ENCODE measurements around the gene ALDH6A1. TPM values are rescaled to one million over a fixed set of nuclear protein-coding genes. Genes with fewer than 3 reads are reported as not detected.

ALDH6A1 gene
- total and polyA plus RNA-seq, 2 donors (not counting 1 experiment from before 2014, with no cell fraction given) = 2.8 to 16.7 TPM

DNA sequence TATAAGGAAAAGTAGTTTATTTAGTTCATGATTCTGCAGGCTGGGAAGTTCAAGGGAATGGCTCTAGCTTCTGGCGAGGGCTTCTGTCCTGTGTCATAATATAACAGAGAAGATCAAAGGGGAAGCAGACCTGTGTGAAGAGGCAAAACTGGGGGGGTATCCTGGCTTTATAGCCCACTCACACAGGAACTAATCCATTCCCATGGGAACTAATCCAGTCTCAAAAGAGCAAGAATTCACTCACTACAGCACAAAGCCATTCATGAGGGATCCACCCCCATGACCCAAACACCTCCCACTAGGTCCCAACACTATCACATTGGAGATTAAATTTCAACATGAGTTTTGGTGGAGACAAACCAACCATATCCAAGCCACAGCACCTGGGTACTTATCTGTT, 6.9 kb downstream of the ALDH6A1 start:
- H3K4me2 ChIP-seq (replicated peaks; ENCODE audit: low read depth, low read length, poor library complexity, severe bottlenecking) = no peak overlapping the region
- H3K9ac ChIP-seq (ENCODE audit: low read length) = no peak overlapping the region
- H3K36me3 ChIP-seq (replicated peaks in 1 of 2; ENCODE audit: control extremely low read depth in 1 of 2, control insufficient read depth in 1 of 2, extremely low read depth in 1 of 2, insufficient read depth in 2 of 2, low read length in 1 of 2) = peaks cover 0 to 3% of the 10 kb centered on the region in 2 experiments
- ChIA-PET CTCF (interaction anchor here (0.8 kb wide), 1 partner anchor 138 kb away, joined by 3 read pairs; no protein-coding TSS in a partner anchor), POLR2A (no interaction called here)
- no peaks in the 10 kb centered on the region for H3K9me3 ChIP-seq (ENCODE audit: control extremely low read depth in 1 of 3, control insufficient read depth in 2 of 3, insufficient read depth in 1 of 3, low read length in 2 of 3)
- TF ChIP-seq EZH2 (IDR thresholded peaks at IDR 0.05; ENCODE audit: borderline replicate concordance, insufficient read depth, low read depth, low read length, poor library complexity, severe bottlenecking) = no peak
- TF ChIP-seq, protein P1, sequence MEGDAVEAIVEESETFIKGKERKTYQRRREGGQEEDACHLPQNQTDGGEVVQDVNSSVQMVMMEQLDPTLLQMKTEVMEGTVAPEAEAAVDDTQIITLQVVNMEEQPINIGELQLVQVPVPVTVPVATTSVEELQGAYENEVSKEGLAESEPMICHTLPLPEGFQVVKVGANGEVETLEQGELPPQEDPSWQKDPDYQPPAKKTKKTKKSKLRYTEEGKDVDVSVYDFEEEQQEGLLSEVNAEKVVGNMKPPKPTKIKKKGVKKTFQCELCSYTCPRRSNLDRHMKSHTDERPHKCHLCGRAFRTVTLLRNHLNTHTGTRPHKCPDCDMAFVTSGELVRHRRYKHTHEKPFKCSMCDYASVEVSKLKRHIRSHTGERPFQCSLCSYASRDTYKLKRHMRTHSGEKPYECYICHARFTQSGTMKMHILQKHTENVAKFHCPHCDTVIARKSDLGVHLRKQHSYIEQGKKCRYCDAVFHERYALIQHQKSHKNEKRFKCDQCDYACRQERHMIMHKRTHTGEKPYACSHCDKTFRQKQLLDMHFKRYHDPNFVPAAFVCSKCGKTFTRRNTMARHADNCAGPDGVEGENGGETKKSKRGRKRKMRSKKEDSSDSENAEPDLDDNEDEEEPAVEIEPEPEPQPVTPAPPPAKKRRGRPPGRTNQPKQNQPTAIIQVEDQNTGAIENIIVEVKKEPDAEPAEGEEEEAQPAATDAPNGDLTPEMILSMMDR (IDR thresholded peaks at IDR 0.05) = no peak
- no peak for ATAC-seq (ENCODE audit: low read depth)
- no peaks in the 10 kb centered on the region for H3K27me3 ChIP-seq (replicated peaks in 1 of 4; ENCODE audit: control extremely low read depth in 1 of 4, control insufficient read depth in 3 of 4, insufficient read depth in 4 of 4, low read length in 3 of 4)
- Mint-ChIP-seq H3K27ac (no peak overlapping the region), H3K9me3 (ENCODE audit: insufficient read depth) (no peaks in the 10 kb centered on the region), H3K4me1 (no peaks in the 10 kb centered on the region), H3K27me3 (no peaks in the 10 kb centered on the region), H3K4me3 (no peak overlapping the region)
- H3K79me2 ChIP-seq (ENCODE audit: control insufficient read depth, insufficient read depth, low read length) = peaks cover 11% of the 10 kb centered on the region
- H2AFZ ChIP-seq (ENCODE audit: insufficient read depth, low read depth, low read length, poor library complexity, severe bottlenecking) = no peak overlapping the region
- H3K27ac ChIP-seq (ENCODE audit: low read length in 2 of 2) = no peak overlapping the region
- H3K4me3 ChIP-seq (ENCODE audit: control extremely low read depth in 1 of 5, extremely low read depth in 1 of 5, insufficient read depth in 1 of 5, low read depth in 2 of 5, low read length in 4 of 5) = no peak overlapping the region
- intact Hi-C loops (cut with micrococcal nuclease) = no loop called here
- no peak for DNase-seq
- WGBS (ENCODE audit: insufficient coverage) = no CpG with 5 or more reads among the region's 1 CpG
- H3K4me1 ChIP-seq (ENCODE audit: control insufficient read depth in 2 of 2, insufficient read depth in 2 of 2, low read length in 2 of 2) = no peaks in the 10 kb centered on the region
- H4K20me1 ChIP-seq (ENCODE audit: control insufficient read depth, insufficient read depth, low read length, poor library complexity, severe bottlenecking) = no peaks in the 10 kb centered on the region

DNA sequence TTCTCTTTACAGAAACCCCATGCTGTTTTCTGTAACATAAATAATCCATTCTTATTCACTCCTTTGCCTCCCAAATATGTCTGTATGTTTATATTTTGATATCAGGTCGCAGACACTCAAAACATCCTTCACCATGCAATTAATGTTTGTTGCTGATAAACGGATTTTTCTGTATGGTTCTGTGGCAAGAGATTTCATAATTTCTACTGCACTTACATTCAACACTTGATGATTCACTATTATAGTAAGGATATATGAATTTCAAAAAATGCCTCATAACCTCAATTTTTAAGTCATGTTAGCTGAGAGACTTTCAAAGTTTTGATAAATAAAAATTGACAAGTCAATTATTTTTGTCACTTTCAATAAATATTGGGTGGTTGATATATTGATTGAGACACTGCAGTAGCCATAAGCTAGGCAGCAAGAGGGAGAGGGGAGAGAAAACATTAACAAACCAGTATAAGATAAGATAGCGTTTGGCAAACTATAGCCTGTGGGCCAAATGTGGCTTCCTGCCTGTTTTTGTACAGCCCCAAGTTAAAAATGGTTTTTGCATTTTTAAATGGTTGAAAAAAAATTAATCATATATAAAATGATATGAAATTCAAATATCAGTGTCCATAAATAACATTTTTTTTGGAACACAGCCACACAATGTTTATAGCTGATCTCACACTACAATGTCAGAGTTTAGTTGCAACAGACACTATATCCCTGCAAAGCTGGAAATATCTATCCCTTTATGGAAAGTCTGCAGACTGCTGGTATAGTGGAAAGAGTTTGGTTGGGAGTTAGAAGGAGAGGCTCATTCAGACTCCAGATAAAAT, 18.3 kb downstream of the ALDH6A1 start:
- Histone ChIP-seq H3K9ac (ENCODE audit: low read length) (no peak overlapping the region), H2AFZ (ENCODE audit: insufficient read depth, low read depth, low read length, poor library complexity, severe bottlenecking) (no peak overlapping the region), H3K4me1 (ENCODE audit: control insufficient read depth in 2 of 2, insufficient read depth in 2 of 2, low read length in 2 of 2) (no peaks in the 10 kb centered on the region), H3K4me3 (ENCODE audit: control extremely low read depth in 1 of 5, extremely low read depth in 1 of 5, insufficient read depth in 1 of 5, low read depth in 2 of 5, low read length in 4 of 5) (no peak overlapping the region), H3K4me2 (replicated peaks; ENCODE audit: low read depth, low read length, poor library complexity, severe bottlenecking) (no peak overlapping the region), H3K79me2 (ENCODE audit: control insufficient read depth, insufficient read depth, low read length) (no peaks in the 10 kb centered on the region), H3K36me3 (replicated peaks in 1 of 2; ENCODE audit: control extremely low read depth in 1 of 2, control insufficient read depth in 1 of 2, extremely low read depth in 1 of 2, insufficient read depth in 2 of 2, low read length in 1 of 2) (peaks cover 5 to 37% of the 10 kb centered on the region in 2 experiments), H3K27me3 (replicated peaks in 1 of 4; ENCODE audit: control extremely low read depth in 1 of 4, control insufficient read depth in 3 of 4, insufficient read depth in 4 of 4, low read length in 3 of 4) (no peaks in the 10 kb centered on the region), H4K20me1 (ENCODE audit: control insufficient read depth, insufficient read depth, low read length, poor library complexity, severe bottlenecking) (no peaks in the 10 kb centered on the region), H3K9me3 (ENCODE audit: control extremely low read depth in 1 of 3, control insufficient read depth in 2 of 3, insufficient read depth in 1 of 3, low read length in 2 of 3) (no peaks in the 10 kb centered on the region), H3K27ac (ENCODE audit: low read length in 2 of 2) (no peak overlapping the region)
- Mint-ChIP-seq H3K4me1 (no peaks in the 10 kb centered on the region), H3K9me3 (ENCODE audit: insufficient read depth) (no peaks in the 10 kb centered on the region), H3K27ac (no peak overlapping the region), H3K4me3 (no peak overlapping the region), H3K27me3 (no peaks in the 10 kb centered on the region)
- ATAC-seq (ENCODE audit: low read depth) = no peak
- no CpG with 5 or more reads among the region's 3 CpGs for WGBS (ENCODE audit: insufficient coverage)
- intact Hi-C loops (cut with micrococcal nuclease) = no loop called here
- ChIA-PET CTCF (no interaction called here), POLR2A (no interaction called here)
- TF ChIP-seq, protein P1 (IDR thresholded peaks at IDR 0.05) = no peak
- TF ChIP-seq EZH2 (IDR thresholded peaks at IDR 0.05; ENCODE audit: borderline replicate concordance, insufficient read depth, low read depth, low read length, poor library complexity, severe bottlenecking) = no peak
- no peak for DNase-seq

Measured in B cell (primary cell).